SJSA1 (cell line): ENCODE results near the gene VPS4A. TPM values are rescaled to one million over a fixed set of nuclear protein-coding genes. Genes with fewer than 3 reads are reported as not detected.

Source experiments
- DNase-seq, 2 experiments: peaks; one replicate each; pipeline ENCODE4 v3.0.0-alpha.2; 2015 to 2020; ENCODE audit warnings: low spot score in 2 of 2, low read depth in 1 of 2
- H3K27ac ChIP-seq: fragments of 250-450 bp; sonication (Bioruptor Pico); 2 replicates; pipeline ENCODE4 v1.5.1; 2020; ENCODE audit warnings: mild to moderate bottlenecking, moderate library complexity
- H3K27me3 ChIP-seq: fragments of 250-450 bp; sonication (Bioruptor Pico); replicated peaks from 2 replicates; pipeline ENCODE4 v1.5.1; 2020; ENCODE audit warnings: mild to moderate bottlenecking, moderate library complexity
- H3K36me3 ChIP-seq: fragments of 250-450 bp; sonication (Bioruptor Pico); 2 replicates; pipeline ENCODE4 v1.5.1; 2020; ENCODE audit warnings: mild to moderate bottlenecking
- H3K4me1 ChIP-seq: fragments of 250-450 bp; sonication (Bioruptor Pico); replicated peaks from 2 replicates; pipeline ENCODE4 v1.6.1; 2021; ENCODE audit warnings: mild to moderate bottlenecking
- H3K4me3 ChIP-seq: fragments of 250-450 bp; sonication (Bioruptor Pico); 2 replicates; pipeline ENCODE4 v1.5.1; 2020; ENCODE audit warnings: mild to moderate bottlenecking
- H3K9me3 ChIP-seq: fragments of 250-450 bp; sonication (Bioruptor Pico); replicated peaks from 2 replicates; pipeline ENCODE4 v1.5.1; 2020; ENCODE audit warnings: mild to moderate bottlenecking
- total RNA-seq: library from RNA; depleted of rRNA; stranded (reverse); fragments of >200 nt; shearing (Covaris generic); gene quantifications from 2 replicates; pipeline ENCODE4 v1.2.3, GENCODE V29; 2014; rRNA removed

VPS4A gene
- total RNA-seq, 1 experiment from 2014 or later: 42.3 TPM

DNA sequence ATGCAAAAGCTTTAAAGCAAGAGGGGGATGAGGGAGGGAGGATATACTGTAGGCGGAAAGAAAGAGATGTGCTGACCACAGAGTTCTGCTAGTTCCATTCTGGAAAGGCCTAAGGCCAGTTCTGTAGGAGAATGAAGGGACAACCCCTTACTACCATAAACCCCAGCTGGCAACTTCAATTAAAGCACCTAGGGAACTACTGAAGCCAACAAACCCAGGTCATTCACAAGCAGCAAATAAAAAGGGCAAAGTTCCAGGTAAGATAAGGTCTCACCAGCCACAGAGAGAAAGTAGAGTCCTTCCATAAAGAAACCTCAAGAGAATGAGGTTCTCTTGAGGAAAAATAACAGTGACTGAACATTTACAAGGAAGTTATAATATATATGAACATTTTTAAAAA lies 61.9 kb downstream of the VPS4A start:
- Histone ChIP-seq H3K9me3 (no peaks in the 10 kb centered on the region), H3K4me3 (no peak overlapping the region), H3K27me3 (no peaks in the 10 kb centered on the region), H3K27ac (no peak overlapping the region), H3K36me3 (peaks cover 80% of the 10 kb centered on the region), H3K4me1 (no peaks in the 10 kb centered on the region)
- no peak for DNase-seq

Other genes starting within 250 kb of the VPS4A start
- 0.58 and 1.4 TPM in 2 replicates for gene HAS3, start 205.7 kb upstream of the VPS4A start, total RNA-seq
- gene CHTF8, start 178.8 kb upstream of the VPS4A start, total RNA-seq: 37.6 and 43.1 TPM in 2 replicates
- 20.2 and 28.1 TPM in 2 replicates for gene UTP4, start 178.7 kb upstream of the VPS4A start, total RNA-seq
- gene SNTB2, start 124.2 kb upstream of the VPS4A start, total RNA-seq: 17.3 and 43.6 TPM in 2 replicates
- gene PDF, start 19.2 kb downstream of the VPS4A start, total RNA-seq: 17.8 and 33.0 TPM in 2 replicates
- 33.5 and 34.9 TPM in 2 replicates for gene COG8, start 28.2 kb downstream of the VPS4A start, total RNA-seq
- 26.8 and 31.0 TPM in 2 replicates for gene NIP7, start 28.4 kb downstream of the VPS4A start, total RNA-seq
- 0.21 TPM in 1 of 2 replicates, not detected in the other for gene TMED6, start 40.4 kb downstream of the VPS4A start, total RNA-seq
- 7.5 and 7.7 TPM in 2 replicates for gene TERF2, start 74.7 kb downstream of the VPS4A start, total RNA-seq
- gene CYB5B, start 113.3 kb downstream of the VPS4A start, total RNA-seq: 58.3 and 102 TPM in 2 replicates